Neural cell (in vitro differentiated cells): ENCODE measurements around the gene PRKCZ.

Experiments
- CTCF ChIP-seq: fragments of 450-650 bp; IDR thresholded peaks from 2 replicates; pipeline ENCODE4 v1.5.1; 2014; ENCODE audit warnings: antibody characterized with exemption, mild to moderate bottlenecking, moderate library complexity; ENCODE audit not compliant: poor library complexity, severe bottlenecking
- EZH2 ChIP-seq: fragments of 200-600, 300-800 bp; shearing (Covaris generic), sonication (generic); IDR thresholded peaks from 2 replicates; pipeline ENCODE4 v1.6.1; 2014; ENCODE audit warnings: antibody characterized with exemption, low read length, borderline replicate concordance, mild to moderate bottlenecking; ENCODE audit not compliant: insufficient read depth, poor library complexity, severe bottlenecking
- POLR2AphosphoS5 ChIP-seq: IDR thresholded peaks from 2 replicates; pipeline ENCODE4 v1.6.1; 2012
- REST ChIP-seq: IDR thresholded peaks from 2 replicates; pipeline ENCODE4 v1.6.1; 2012; ENCODE audit warnings: borderline replicate concordance

GRCh38 chr1:2103266-2103900 is 53.2 kb downstream of the PRKCZ start:
- TF ChIP-seq CTCF (no peak), EZH2 (no peak), POLR2AphosphoS5 (no peak), REST (no peak)
